Activated CD4-positive, alpha-beta T cell treated with anti-CD3 and anti-CD28 coated beads for 48 hours (primary cell): ENCODE data around the gene RPH3AL.
"Not testable (repeated sequence)": the region's sequence is repeated elsewhere in the genome, so short reads cannot be mapped to it uniquely, and the experiment has no call there.

Experiments
- DNase-seq: peaks from one replicate; pipeline ENCODE4 v3.0.0-alpha.2; 2020

The RPH3AL gene

DNA sequence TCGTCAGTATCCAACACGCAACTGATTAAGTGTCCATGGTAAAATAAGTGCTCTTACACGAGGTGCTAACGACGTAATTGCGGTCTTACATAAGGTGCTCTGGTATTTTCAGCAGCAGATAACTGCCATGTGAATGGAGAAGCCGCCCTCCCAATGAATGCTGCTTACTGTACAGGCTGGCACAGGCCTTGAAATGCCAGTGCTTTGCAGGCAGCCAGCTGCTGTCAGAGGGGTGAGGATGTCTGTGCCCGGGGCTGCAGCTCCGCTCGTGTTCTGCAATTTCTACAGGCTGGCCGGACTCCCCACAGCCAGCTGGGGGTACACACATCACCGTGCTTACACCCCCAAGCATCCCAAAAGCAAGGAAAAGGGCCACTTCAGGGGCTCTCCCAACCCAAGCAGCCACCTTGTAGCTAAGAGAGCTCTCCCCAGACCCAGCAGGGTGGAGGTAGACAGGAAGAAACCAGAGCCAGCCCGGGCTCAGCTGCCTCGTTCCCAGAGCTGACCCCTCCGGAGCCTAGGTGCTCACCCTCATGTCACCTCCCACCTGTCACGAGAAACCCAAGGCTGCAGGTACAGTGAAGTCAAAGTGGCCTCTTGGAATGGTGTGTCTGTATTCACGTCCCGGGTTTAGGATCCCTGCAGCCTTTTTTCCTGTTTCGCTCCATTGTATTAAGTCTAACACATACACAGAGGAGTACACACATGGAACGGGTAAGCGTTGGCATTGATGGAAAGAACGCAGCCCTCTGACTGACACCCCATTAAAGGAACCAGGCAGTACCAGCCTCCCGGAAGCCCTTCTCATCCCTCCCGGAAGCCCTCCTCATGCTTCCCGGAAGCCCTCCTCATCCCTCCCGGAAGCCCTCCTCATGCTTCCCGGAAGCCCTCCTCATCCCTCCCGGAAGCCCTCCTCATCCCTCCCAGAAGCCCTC lies 27.2 kb upstream of the RPH3AL start:
- no peak for DNase-seq

DNA sequence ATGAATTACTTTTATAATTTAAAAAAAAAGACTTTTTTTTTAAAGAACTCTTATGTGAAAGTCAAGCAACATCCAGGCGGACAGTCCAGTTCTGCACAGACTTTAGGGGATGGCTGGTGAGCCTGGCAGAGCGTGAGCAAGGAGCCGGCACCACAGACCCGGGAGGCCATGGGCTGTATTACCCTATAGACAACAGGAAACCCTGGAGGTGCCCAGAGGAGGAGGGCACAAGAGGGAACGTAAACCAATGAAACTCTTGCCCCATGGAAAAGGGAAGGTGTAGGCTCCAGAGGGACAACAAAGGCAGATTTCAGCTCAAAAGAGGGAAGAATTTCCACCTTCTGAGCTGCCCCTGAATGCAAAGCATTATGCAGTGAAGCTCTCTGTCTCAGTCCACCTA lies 25.5 kb upstream of the RPH3AL start:
- DNase-seq = no peak

DNA sequence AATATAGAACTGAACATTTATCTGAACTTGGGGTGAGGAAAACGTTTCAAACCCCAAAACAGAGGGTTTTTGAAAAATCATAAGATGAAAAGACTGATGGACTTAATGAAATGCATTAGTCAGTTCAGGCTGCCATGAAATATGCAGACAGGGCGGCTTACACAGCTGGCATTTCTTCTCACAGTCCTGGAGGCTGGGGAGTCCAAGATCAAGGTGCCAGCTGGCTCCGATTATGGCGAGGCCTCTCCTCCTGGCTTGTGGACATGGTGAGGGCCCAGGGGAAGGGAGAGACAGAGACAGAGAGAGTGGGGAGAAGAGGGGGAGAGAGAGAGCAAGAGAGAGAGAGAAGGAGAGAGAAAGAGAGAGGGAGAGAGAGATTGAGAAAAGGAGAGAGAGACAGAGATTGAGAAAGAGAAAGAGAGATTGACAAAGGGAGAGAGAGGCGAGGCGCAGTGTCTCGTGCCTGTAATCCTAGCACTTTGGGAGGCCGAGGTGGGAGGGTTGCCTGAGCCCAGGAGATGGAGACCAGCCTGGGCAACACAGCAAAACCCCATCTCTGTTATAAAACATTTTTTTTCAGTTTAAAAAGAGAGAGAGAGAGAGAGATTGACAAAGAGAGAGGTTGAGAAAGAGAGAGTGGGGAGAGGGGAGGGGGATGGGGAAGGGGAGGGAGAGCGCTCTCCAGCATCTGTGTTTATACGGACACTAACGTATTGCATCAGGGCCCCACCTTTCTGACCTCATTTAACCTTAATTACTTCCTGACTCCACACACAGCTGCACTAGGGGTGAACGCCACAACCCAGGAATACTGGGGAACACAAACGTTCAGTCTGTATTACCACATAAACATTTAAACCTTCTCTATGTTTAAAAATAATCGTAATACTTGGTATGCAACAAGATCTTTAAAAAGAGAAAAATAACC lies 24.6 kb upstream of the RPH3AL start:
- DNase-seq = no peak

DNA sequence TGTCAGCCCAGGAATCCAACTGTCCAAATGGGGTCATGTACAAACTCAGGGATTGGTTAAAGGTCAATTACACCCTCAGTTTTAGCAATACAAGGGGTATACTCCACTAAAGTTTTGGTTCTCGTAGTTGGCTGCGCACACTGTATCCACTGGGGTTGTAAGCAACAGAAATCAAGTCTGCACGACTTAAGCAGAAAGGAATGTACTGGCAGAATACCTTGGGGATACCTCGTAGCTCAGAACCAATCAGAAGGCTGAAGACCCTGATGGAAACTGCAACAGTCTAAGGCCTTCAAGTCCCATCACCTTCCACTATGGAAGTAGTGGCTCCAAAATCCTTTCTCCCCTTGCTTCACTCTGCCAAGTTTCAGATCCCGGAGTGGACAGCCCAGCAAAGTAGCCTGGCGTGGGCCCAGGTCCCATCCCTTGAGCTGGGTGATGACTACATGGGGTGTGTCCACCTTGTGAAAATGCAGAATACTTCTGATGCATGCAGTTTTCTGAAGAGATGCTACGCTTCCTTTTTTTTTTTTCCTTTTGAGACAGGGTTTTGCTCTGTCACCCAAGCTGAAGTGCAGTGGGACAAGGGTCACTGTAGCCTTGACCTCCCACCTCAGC lies 21.1 kb upstream of the RPH3AL start:
- no peak for DNase-seq

DNA sequence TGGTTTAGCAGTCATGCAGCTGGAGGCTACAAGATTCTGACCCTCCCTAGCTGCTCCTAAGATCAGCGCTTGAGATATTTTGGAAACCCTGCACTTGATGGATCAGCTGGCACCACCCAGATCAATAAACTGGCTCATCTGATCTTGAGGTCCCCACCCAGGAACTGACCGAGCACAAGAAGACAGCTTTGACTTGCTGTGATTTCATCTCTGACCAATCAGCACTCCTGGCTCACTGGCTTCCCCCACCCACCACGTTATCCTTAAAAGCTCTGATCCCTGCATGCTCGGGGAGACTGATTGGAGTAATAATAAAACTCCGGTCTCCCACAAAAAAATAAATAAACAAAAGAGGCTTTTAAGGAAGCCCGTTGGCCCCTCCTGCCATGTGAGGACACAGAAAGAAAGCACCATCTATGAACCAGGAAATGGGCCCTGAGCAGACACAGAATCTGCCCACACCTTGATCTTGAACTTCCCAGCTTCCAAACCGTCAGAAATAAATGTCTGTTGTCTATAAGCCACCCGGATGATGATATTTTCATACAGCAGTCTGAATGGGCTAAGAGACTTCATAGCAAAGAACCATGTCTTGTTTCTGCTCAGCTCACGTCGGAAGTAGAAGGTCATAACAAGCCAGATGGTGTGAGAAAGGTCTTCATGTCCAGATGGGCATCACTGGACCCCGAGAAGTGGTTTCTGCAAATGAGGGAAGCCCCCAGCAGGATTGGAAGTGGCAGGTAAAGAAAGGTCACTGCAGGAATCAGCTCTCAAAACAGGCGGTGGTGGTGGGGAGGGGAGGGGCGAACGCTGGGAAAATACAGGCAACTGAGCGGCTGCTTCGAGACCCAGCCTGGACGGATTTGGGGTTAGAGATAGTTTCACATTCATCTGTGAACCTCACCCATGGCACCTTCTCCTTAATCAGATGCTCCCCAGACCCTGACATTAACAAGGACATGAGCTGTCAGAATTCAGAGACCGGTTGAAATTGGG lies 19.8 kb upstream of the RPH3AL start:
- no peak for DNase-seq

DNA sequence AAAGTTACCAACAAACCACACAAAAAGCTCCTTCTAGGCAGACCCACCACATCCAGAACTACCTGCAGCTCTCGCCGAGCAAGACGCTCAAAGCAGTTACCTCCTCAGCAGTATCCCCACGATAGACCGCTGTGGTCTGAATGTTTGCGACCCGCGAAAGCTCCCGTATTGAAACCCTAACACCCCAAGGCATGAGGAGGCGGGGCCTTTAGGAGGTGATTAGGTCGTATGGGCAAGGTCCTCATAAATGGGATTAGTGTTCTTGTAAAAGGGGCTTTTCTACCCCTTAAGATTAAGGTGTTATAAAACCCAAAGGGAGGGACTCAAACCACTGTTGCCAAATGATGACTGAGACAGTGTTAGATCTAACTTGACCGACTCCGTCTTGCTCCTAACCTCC lies 19.0 kb upstream of the RPH3AL start:
- no peak for DNase-seq

DNA sequence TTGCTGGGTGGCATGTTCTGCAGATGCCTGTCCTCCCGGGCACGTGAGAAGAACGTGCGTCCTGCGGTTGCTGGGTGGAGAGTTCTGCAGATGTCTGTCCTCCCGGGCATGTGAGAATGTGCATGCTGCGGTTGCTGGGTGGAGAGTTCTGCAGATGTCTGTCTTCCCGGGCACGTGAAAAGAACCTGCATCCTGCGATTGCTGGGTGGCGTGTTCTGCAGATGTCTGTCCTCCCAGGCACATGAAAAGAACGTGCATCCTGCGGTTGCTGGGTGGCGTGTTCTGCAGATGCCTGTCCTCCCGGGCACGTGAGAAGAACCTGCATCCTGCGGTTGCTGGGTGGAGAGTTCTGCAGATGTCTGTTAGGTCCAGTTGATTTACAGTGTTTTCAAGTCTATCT lies 15.0 kb upstream of the RPH3AL start:
- DNase-seq = not testable (repeated sequence)

DNA sequence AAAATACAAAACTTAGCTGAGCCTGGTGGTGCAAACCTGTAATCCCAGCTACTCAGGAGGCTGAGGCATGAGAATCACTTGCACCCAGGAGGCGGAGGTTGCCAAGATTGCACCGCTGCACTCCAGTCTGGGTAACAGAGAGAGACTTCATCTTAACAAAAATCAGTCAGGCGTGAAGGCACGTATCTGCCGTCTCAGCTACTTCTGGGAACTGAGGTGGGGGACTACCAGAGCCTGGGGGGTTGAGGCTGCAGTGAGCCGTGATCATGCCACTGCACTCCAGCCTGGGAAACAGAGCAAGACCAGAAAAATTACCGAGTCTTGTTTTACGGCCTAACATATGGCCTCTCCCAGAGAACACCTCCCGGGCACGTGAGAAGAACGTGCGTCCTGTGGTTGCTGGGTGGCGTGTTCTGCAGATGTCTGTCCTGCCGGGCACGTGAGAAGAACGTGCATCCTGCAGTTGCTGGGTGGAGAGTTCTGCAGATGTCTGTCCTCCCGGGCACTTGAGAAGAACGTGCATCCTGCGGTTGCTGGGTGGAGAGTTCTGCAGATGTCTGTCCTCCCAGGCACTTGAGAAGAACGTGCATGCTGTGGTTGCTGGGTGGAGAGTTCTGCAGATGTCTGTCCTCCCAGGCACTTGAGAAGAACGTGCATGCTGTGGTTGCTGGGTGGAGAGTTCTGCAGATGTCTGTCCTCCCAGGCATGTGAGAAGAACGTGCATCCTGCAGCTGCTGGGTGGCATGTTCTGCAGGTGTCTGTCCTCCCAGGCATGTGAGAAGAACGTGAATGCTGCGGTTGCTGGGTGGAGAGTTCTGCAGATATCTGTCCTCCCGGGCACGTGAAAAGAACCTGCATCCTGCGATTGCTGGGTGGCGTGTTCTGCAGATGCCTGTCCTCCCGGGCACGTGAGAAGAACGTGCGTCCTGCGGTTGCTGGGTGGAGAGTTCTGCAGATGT lies 14.3 kb upstream of the RPH3AL start:
- DNase-seq = not testable (repeated sequence)

DNA sequence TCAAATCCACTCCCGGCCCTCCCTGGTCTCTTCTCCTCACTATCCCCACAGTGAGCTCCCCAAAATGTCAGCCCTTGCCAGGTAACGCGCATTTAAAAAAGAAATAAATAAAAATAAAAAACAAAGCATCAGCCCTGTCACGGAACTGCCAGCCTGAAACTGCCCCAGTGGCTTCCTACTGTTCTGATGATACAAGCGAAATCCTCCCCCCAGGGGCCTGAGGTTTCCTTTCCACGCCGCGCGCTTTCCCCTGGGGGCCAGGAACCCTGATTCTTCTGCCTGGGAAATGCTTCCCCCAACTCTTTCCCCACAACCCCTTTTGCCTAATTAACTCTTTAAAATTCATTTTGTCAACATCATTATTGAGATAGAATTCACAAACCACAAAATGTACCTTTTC lies 12.2 kb upstream of the RPH3AL start:
- DNase-seq = no peak

DNA sequence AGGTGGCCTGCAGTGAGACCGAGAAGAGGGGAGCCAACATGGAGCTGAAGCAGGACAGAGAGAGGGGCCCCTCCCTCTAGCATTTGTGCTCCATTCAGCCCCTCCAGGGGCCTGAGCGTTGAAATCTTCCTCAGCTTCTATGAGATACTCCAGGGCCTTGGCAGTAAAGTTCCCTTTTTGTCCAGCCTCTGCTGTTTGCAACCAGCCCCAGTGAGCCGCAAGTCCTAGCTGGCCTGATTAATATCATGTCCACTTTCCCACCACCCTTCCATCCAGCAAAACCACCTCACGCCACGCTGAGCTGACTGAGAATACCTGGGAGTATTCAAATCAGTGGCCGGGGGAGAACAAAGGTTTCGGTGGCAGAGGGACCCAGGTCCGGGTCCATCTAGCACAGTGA lies 11.7 kb upstream of the RPH3AL start:
- DNase-seq = no peak

DNA sequence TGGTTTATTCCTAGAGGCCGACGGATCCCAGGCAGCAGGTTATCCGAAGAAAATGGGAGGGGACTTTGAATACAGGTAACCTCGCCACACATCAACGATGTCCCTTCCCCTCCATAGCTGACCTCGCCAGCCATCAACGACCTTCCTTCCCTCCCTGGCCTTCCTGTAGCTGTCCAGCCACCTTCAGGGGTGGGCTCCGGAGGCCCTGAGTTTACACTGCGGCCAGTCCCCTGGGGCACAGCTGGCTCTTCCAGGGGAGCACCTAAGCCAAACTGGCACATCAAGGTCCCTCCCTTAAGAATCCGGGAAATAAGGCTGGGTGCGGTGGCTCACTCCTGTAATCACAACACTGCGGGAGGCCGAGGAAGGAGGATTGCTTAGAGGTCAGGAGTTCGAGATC lies 10.1 kb upstream of the RPH3AL start:
- no peak for DNase-seq

DNA sequence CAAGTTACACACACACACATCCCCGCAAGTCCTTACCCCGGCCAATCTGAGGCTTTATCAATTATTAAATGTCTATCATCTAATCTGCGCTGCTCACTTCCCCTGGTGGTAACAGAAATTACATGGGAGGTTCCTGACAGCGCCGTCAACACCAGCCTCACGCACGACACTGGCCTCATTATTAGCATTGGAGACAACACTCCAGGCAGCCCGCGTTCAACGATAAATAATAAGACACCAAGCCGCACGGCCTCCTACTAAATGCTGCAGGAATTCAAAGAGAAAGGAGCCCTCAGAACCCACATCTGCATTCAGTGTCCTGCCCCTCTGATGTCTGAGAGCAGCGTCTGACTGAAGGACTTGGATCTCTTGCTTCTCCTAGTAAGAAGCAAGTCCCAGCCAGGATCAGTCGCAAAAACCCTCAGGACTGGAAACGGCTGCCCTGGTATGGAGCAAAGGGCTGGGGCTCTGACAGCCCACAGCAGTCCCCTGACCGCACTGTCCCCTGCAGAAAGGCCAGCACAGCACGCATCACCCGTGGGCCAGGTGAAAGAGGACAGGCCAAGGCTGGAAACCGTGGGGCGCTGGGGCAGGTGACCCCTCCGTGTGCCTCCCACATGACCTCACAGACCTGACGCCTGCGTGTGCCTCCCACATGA lies 7.6 kb upstream of the RPH3AL start:
- no peak for DNase-seq

DNA sequence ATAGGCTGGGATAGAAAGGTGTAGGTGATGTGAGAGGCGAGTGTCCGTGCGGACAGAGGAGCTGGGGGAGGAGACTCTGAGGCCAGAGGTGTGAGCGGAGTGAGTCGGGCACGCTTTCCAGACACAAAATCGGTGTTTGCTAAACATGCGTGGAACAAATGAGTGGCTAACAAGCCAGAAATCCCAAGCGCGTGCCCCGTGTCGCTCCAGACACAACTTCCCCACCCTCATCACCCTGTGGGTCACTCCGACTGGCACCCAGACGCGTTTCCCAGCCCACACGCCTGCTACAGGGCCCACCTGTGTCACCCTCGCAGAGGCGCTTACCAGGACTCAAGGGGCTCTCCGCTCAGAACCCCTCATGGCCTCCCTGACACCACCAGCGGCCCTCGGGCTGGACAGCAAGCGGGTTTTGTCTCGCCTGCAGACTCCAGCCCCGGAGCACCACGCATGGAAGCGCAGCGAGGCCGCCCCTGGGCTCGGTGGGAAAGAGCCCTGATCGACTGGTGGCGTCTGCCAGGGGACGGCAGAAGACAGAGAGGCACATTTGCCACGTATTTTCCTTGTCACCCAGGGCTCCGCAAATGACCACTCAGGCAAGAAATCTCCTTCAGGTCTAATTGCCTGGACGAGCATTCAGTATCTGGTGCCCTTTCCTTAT lies 6.0 kb upstream of the RPH3AL start:
- no peak for DNase-seq

DNA sequence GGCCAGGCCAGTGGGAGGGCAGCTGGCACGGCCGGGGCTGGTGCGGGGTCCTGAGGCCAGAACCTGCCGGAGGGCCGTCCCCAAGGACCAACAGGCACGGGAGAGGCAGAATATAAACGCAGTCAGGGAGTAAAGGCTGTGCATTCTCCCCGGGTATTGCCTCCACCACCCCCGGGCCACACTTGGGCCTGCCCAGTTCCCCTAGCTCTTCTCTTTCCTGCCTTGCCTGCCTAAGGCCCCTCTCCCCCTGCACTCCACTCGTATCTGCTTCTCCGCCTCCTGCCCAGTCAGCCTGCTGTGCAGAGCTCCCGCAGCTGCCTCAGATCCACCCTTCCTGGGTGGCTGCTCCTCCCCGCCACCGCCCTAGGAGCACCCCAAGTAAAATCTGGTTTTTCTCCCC lies 5.0 kb upstream of the RPH3AL start:
- no peak for DNase-seq

DNA sequence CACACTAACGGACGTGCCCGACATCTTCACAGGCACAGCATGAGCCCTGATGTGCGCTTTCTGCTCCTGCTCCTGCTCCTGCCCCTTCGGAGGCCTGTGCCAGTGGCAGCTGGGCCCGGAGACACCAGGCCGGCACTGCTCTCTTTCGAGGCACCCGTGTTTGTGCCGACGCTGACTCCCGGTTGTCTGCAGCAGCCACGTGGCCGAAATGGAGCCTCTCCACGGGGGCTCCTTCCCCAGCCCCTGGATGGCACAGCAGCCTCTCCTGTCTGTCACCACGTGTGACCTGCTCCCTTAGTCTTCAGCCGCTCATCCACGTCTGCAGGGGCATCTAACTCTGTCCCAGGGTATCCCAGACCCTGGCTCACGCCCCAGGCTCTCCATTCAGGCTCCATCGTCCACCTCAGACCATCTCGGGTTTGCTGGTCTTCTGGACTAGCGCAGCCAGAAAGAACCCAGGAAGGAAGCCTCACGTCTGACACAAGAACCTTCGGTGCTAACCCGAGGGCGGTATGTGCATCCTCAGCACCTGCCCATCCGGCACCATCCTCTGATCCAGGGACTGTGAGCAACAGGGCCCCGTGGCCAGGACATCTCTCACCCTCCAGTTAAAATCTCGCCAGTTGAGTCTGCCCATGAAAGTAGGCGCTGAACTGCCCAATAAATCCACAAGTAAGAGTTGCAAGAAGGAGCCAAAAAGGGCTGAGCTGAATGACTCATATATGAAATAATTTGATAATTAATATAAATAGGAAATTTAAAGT lies 4.2 kb upstream of the RPH3AL start:
- no peak for DNase-seq

DNA sequence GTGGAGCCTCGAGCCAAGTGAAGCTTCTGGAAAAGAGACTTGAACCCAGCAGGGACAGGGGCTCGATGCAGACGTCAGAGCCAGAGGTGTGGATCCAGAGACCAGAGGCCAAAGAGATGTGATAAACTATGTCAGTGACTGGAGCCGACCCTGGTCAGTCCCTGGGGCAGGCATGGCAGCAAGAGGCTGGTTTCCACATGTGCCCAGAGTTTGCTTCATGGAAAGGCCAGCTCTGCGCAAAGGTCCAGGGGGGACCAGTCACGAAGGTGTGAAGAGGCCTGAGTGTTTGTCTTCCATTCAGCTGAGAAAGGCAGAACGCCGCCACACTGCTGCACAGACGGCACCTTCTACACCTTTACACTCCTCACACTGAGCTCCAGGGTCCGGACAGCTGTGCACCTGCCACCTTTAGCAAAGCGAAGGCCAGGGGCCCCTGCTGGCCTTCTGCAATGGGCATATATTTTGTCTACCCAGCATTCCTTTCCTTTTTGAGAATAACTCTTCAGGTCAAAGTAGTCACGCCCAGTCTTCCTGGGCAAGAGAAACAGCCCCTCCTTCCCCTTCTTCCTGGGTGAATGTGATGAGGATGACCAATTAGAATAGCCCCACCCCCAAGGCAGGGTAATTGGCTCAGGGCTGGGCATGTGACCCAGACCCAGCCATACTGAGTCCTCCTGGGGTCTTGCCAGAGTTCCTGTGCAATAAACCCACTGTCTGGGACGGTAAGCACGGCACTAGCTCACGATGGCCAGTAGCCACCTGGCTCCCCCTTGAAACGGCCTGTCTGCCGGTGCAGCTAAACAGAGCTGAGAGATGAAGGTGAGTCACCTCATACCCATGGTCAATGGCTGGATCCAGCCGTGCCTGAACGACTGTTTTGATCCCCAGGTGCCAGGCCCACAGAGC lies 2.3 kb upstream of the RPH3AL start:
- no peak for DNase-seq

DNA sequence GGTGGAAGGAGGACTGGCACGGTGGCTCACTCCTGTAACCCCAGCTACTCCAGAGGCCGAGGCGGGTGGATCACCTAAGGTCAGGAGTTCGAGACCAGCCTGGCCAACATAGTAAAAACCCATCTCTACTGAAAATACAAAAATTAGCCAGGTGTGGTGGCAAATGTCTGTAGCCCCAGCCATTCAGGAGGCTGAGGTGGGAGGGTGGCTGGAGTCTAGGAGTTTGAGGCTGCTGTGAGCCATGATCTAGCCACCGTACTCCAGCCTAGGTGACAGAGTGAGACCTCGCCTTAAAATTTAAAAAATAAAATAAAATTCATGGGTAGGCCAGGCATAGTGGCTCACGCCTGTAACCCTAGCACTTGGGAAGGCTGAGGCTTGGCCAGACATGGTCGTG lies 1.2 kb upstream of the RPH3AL start:
- DNase-seq = no peak
